Myocyte (in vitro differentiated cells): ENCODE measurements around the gene MCEE. TPM values are rescaled to one million over a fixed set of nuclear protein-coding genes. Genes with fewer than 3 reads are reported as not detected.
"Not testable (repeated sequence)": the region's sequence is repeated elsewhere in the genome, so short reads cannot be mapped to it uniquely, and the experiment has no call there.

Experiments
- DNase-seq: peaks from one replicate; pipeline ENCODE4 v3.0.0-alpha.2; 2012; ENCODE audit warnings: low read depth
- total RNA-seq: library from RNA; depleted of rRNA; stranded (reverse); fragments of >200 nt; gene quantifications from 2 replicates; pipeline ENCODE4 v1.2.3, GENCODE V29; 2014

The MCEE gene
- total RNA-seq, 1 donor from 2014 or later, result 16.4 TPM

- DNase-seq, result not testable (repeated sequence)
Observed at GRCh38 chr2:71083752-71084312, 46.2 kb downstream of the MCEE start.

- DNase-seq, result not testable (repeated sequence)
Observed at GRCh38 chr2:71083297-71083696, 46.7 kb downstream of the MCEE start.

GRCh38 chr2:71082402-71083252 lies 47.4 kb downstream of the MCEE start:
- no peak for DNase-seq

- no peak for DNase-seq
Observed at GRCh38 chr2:71078624-71079023, 51.4 kb downstream of the MCEE start.

GRCh38 chr2:71074893-71075395 lies 55.1 kb downstream of the MCEE start:
- no peak for DNase-seq

GRCh38 chr2:71073475-71073874 lies 56.6 kb downstream of the MCEE start:
- no peak for DNase-seq

- no peak for DNase-seq
Observed at GRCh38 chr2:71072492-71072891, 57.5 kb downstream of the MCEE start.

GRCh38 chr2:71071681-71072398 lies 58.2 kb downstream of the MCEE start:
- DNase-seq, result no peak

- peak; percentile 50 for DNase-seq
Observed at GRCh38 chr2:71070294-71071093, 59.5 kb downstream of the MCEE start.

GRCh38 chr2:71069376-71069775 lies 60.7 kb downstream of the MCEE start:
- DNase-seq, result no peak

GRCh38 chr2:71068218-71069035 lies 61.6 kb downstream of the MCEE start, which contains the start of gene NAGK:
Gene NAGK, plus strand, starts transcription at chr2:71068648. Its CDS starts 36 bp downstream, at chr2:71068684.
- DNase-seq, result peak; percentile 96

GRCh38 chr2:71067567-71068217 lies 62.3 kb downstream of the MCEE start:
- DNase-seq, result no peak

GRCh38 chr2:71066856-71067255 lies 63.2 kb downstream of the MCEE start:
- no peak for DNase-seq

GRCh38 chr2:71064754-71065621 lies 65.0 kb downstream of the MCEE start:
- DNase-seq, result peak; percentile 62

- no peak for DNase-seq
Observed at GRCh38 chr2:71064110-71064611, 65.9 kb downstream of the MCEE start.

- no peak for DNase-seq
Observed at GRCh38 chr2:71063216-71063615, 66.8 kb downstream of the MCEE start.

- DNase-seq, result no peak
Observed at GRCh38 chr2:71060871-71061270, 69.2 kb downstream of the MCEE start.

- DNase-seq, result no peak
Observed at GRCh38 chr2:71060211-71060610, 69.8 kb downstream of the MCEE start.
